ENCODE measurements around the gene USP2. TPM values are rescaled to one million over a fixed set of nuclear protein-coding genes. Genes with fewer than 3 reads are reported as not detected.
"Not testable (repeated sequence)": the region's sequence is repeated elsewhere in the genome, so short reads cannot be mapped to it uniquely, and the experiment has no call there.

USP2 gene
- total and polyA plus RNA-seq, 3 experiments from 2014 or later: 0.15 to 0.51 TPM; not detected in 1

- Histone ChIP-seq H3K4me1 (ENCODE audit: insufficient read depth, low read length) (no peaks in the 10 kb centered on the region), H3K27me3 (ENCODE audit: insufficient read depth, low read length, poor library complexity, severe bottlenecking) (no peaks in the 10 kb centered on the region), H3K36me3 (ENCODE audit: insufficient read depth, low read length) (no peaks in the 10 kb centered on the region), H3K27ac (ENCODE audit: low read depth, low read length) (no peak overlapping the region), H3K4me3 (ENCODE audit: low read length) (no peak overlapping the region), H3K9me3 (ENCODE audit: low read length) (no peaks in the 10 kb centered on the region)
- Mint-ChIP-seq H3K4me1 (no peaks in the 10 kb centered on the region), H3K27me3 (peaks cover 4% of the 10 kb centered on the region in 2 donors), H3K4me3 (no peak overlapping the region), H3K9me3 (peaks cover 0 to 8% (median 3%) of the 10 kb centered on the region in 5 donors), H3K36me3 (no peaks in the 10 kb centered on the region), H3K27ac (no peak overlapping the region)
- no peak for DNase-seq
- ChIA-PET CTCF (no interaction called here), POLR2A (interaction anchor here (0.6 kb wide), 1 partner anchor 181 kb away, joined by 3 read pairs; no protein-coding TSS in a partner anchor)
Observed at GRCh38 chr11:119406005-119406404, 24.5 kb upstream of the USP2 start.

GRCh38 chr11:119405448-119405847 lies 24.0 kb upstream of the USP2 start:
- H3K4me3 ChIP-seq (ENCODE audit: low read length); H3K27me3 Mint-ChIP-seq; DNase-seq; CTCF ChIA-PET; H3K4me1 Mint-ChIP-seq; H3K27me3 ChIP-seq (ENCODE audit: insufficient read depth, low read length, poor library complexity, severe bottlenecking); H3K27ac ChIP-seq (ENCODE audit: low read depth, low read length); POLR2A ChIA-PET; H3K4me1 ChIP-seq (ENCODE audit: insufficient read depth, low read length); H3K36me3 ChIP-seq (ENCODE audit: insufficient read depth, low read length); H3K27ac Mint-ChIP-seq; H3K4me3 Mint-ChIP-seq; H3K9me3 ChIP-seq (ENCODE audit: low read length); H3K36me3 Mint-ChIP-seq: not testable (repeated sequence)
- peaks cover 0 to 10% (median 8%) of the 10 kb centered on the region in 5 donors for H3K9me3 Mint-ChIP-seq

DNA sequence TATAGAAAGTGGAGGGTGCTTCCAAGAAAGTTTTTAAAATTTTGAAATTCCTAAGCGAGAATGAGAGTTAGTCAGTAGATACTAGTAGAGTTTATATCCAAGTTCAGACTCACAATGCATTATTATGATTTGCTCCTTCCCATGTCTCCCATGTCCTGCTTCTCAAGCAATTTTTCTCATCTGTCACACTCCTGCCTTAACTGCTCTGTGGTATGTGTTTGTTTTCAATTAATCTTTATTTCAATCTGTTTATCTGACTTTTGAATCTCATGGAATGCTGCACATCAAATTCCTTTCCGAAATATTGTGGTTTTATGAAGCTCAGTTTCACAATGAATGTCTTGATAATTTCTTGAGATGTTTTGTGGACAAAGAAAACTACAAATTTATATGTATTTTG lies 23.4 kb upstream of the USP2 start:
- CTCF ChIA-PET: no interaction called here

GRCh38 chr11:119403021-119403420 lies 21.5 kb upstream of the USP2 start:
- H3K27me3 Mint-ChIP-seq: peaks cover 13 to 17% of the 10 kb centered on the region in 2 donors

More for the DNA sequence above, 23.4 kb upstream of the USP2 start:
- peaks cover 0 to 13% (median 11%) of the 10 kb centered on the region in 5 donors for H3K9me3 Mint-ChIP-seq
- peak overlapping the region in 1 of 8 donors; percentile 5 for H3K27ac Mint-ChIP-seq
- H3K27me3 ChIP-seq (ENCODE audit: insufficient read depth, low read length, poor library complexity, severe bottlenecking): no peaks in the 10 kb centered on the region
- H3K4me3 ChIP-seq (ENCODE audit: low read length): no peak overlapping the region
- peaks cover 3 to 4% of the 10 kb centered on the region in 2 donors for H3K27me3 Mint-ChIP-seq
- H3K27ac ChIP-seq (ENCODE audit: low read depth, low read length): no peak overlapping the region
- no peaks in the 10 kb centered on the region for H3K36me3 Mint-ChIP-seq
- H3K4me1 Mint-ChIP-seq: no peaks in the 10 kb centered on the region
- no peak for DNase-seq
- no peaks in the 10 kb centered on the region for H3K9me3 ChIP-seq (ENCODE audit: low read length)
- POLR2A ChIA-PET: no interaction called here
- no peaks in the 10 kb centered on the region for H3K36me3 ChIP-seq (ENCODE audit: insufficient read depth, low read length)
- H3K4me1 ChIP-seq (ENCODE audit: insufficient read depth, low read length): no peaks in the 10 kb centered on the region
- no peak overlapping the region for H3K4me3 Mint-ChIP-seq

GRCh38 chr11:119402470-119402869 lies 21.0 kb upstream of the USP2 start:
- CTCF ChIA-PET: no interaction called here

More at GRCh38 chr11:119403021-119403420, 21.5 kb upstream of the USP2 start:
- Histone ChIP-seq H3K36me3 (ENCODE audit: insufficient read depth, low read length) (no peaks in the 10 kb centered on the region), H3K4me1 (ENCODE audit: insufficient read depth, low read length) (no peaks in the 10 kb centered on the region), H3K27ac (ENCODE audit: low read depth, low read length) (no peak overlapping the region), H3K27me3 (ENCODE audit: insufficient read depth, low read length, poor library complexity, severe bottlenecking) (no peaks in the 10 kb centered on the region), H3K9me3 (ENCODE audit: low read length) (no peaks in the 10 kb centered on the region), H3K4me3 (ENCODE audit: low read length) (no peak overlapping the region)
- CTCF ChIA-PET: no interaction called here
- no peak for DNase-seq
- POLR2A ChIA-PET: no interaction called here
- Mint-ChIP-seq H3K36me3 (peaks cover 0 to 6% (median 0%) of the 10 kb centered on the region in 3 donors), H3K4me3 (no peak overlapping the region), H3K4me1 (no peaks in the 10 kb centered on the region), H3K9me3 (peaks cover 9 to 29% (median 27%) of the 10 kb centered on the region in 5 donors), H3K27ac (no peak overlapping the region)

DNA sequence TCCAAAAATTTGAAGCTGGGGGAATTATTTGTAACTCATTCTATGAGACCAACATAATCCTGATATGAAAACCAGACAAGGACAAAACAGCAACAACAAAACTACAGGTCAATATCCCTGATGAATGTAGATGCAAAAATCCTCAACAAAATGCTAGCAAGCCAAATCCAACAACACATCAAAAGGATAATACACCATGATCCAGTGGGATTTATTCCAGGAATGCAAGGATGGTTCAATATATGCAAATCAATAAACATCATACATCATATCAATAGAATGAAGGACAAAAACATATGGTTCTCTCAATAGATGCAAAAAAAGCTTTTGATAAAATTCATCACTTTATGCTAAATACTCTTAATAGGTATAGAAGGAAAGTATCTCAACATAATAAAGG lies 19.4 kb upstream of the USP2 start:
- Histone ChIP-seq H3K27me3 (ENCODE audit: insufficient read depth, low read length, poor library complexity, severe bottlenecking) (no peaks in the 10 kb centered on the region), H3K4me3 (ENCODE audit: low read length) (no peak overlapping the region), H3K4me1 (ENCODE audit: insufficient read depth, low read length) (no peaks in the 10 kb centered on the region), H3K36me3 (ENCODE audit: insufficient read depth, low read length) (no peaks in the 10 kb centered on the region), H3K27ac (ENCODE audit: low read depth, low read length) (no peak overlapping the region), H3K9me3 (ENCODE audit: low read length) (no peaks in the 10 kb centered on the region)
- Mint-ChIP-seq H3K4me3 (no peak overlapping the region), H3K27me3 (peaks cover 18 to 25% of the 10 kb centered on the region in 2 donors), H3K36me3 (peaks cover 0 to 10% (median 0%) of the 10 kb centered on the region in 3 donors), H3K9me3 (peaks cover 14 to 38% (median 32%) of the 10 kb centered on the region in 5 donors), H3K27ac (no peak overlapping the region), H3K4me1 (no peaks in the 10 kb centered on the region)
- ChIA-PET POLR2A (no interaction called here), CTCF (no interaction called here)
- DNase-seq: no peak

More at GRCh38 chr11:119402470-119402869, 21.0 kb upstream of the USP2 start:
- no peaks in the 10 kb centered on the region for H3K4me1 ChIP-seq (ENCODE audit: insufficient read depth, low read length)
- no peak overlapping the region for H3K27ac ChIP-seq (ENCODE audit: low read depth, low read length)
- peaks cover 0 to 10% (median 0%) of the 10 kb centered on the region in 3 donors for H3K36me3 Mint-ChIP-seq
- peaks cover 15 to 21% of the 10 kb centered on the region in 2 donors for H3K27me3 Mint-ChIP-seq
- no peaks in the 10 kb centered on the region for H3K9me3 ChIP-seq (ENCODE audit: low read length)
- POLR2A ChIA-PET: no interaction called here
- H3K27ac Mint-ChIP-seq: no peak overlapping the region
- no peak overlapping the region for H3K4me3 Mint-ChIP-seq
- H3K4me3 ChIP-seq (ENCODE audit: low read length): no peak overlapping the region
- peaks cover 14 to 34% (median 32%) of the 10 kb centered on the region in 5 donors for H3K9me3 Mint-ChIP-seq
- no peaks in the 10 kb centered on the region for H3K36me3 ChIP-seq (ENCODE audit: insufficient read depth, low read length)
- H3K27me3 ChIP-seq (ENCODE audit: insufficient read depth, low read length, poor library complexity, severe bottlenecking): no peaks in the 10 kb centered on the region
- no peaks in the 10 kb centered on the region for H3K4me1 Mint-ChIP-seq
- DNase-seq: no peak

GRCh38 chr11:119397740-119398139 lies 16.2 kb upstream of the USP2 start:
- Mint-ChIP-seq H3K27me3 (peaks cover 28 to 43% of the 10 kb centered on the region in 2 donors), H3K27ac (no peak overlapping the region), H3K36me3 (peaks cover 0 to 10% (median 0%) of the 10 kb centered on the region in 3 donors), H3K4me3 (no peak overlapping the region), H3K9me3 (peaks cover 14 to 38% (median 32%) of the 10 kb centered on the region in 5 donors), H3K4me1 (no peaks in the 10 kb centered on the region)
- ChIA-PET POLR2A (no interaction called here), CTCF (interaction anchor here (1.4 kb wide), 1 partner anchor 42 kb away, joined by 3 read pairs; no protein-coding TSS in a partner anchor)
- H3K4me3 ChIP-seq (ENCODE audit: low read length): no peak overlapping the region
- H3K9me3 ChIP-seq (ENCODE audit: low read length): no peaks in the 10 kb centered on the region
- no peaks in the 10 kb centered on the region for H3K36me3 ChIP-seq (ENCODE audit: insufficient read depth, low read length)
- DNase-seq: no peak
- H3K4me1 ChIP-seq (ENCODE audit: insufficient read depth, low read length): no peaks in the 10 kb centered on the region
- no peak overlapping the region for H3K27ac ChIP-seq (ENCODE audit: low read depth, low read length)
- no peaks in the 10 kb centered on the region for H3K27me3 ChIP-seq (ENCODE audit: insufficient read depth, low read length, poor library complexity, severe bottlenecking)

DNA sequence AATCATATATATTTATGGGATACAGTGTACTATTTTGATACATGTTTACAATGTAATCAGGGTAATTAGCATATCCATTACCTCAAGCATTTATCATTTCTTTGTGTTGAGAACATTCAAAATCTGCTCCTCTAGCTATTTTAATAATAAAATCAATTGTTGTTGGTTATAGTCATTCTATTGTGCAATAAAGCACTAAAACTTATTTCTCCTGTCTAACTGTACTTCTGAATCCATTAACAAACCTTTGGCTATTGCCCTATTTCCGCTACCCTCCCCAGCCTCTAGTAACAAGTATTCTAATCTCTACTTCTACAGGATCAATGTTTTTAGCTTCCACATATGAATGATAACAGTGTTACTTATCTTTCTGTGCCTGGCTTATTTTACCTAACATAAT lies 15.3 kb upstream of the USP2 start:
- H3K27me3 Mint-ChIP-seq: peaks cover 28 to 45% of the 10 kb centered on the region in 2 donors
- POLR2A ChIA-PET: no interaction called here
- H3K36me3 ChIP-seq (ENCODE audit: insufficient read depth, low read length): no peaks in the 10 kb centered on the region
- no peak overlapping the region for H3K27ac Mint-ChIP-seq
- H3K36me3 Mint-ChIP-seq: peaks cover 0 to 10% (median 0%) of the 10 kb centered on the region in 3 donors
- DNase-seq: no peak
- H3K4me3 ChIP-seq (ENCODE audit: low read length): no peak overlapping the region
- no peak overlapping the region for H3K27ac ChIP-seq (ENCODE audit: low read depth, low read length)
- H3K4me1 ChIP-seq (ENCODE audit: insufficient read depth, low read length): no peaks in the 10 kb centered on the region
- no peak overlapping the region for H3K4me3 Mint-ChIP-seq
- no peaks in the 10 kb centered on the region for H3K27me3 ChIP-seq (ENCODE audit: insufficient read depth, low read length, poor library complexity, severe bottlenecking)
- H3K4me1 Mint-ChIP-seq: no peaks in the 10 kb centered on the region
- CTCF ChIA-PET: interaction anchor here (0.9 to 1.4 kb wide), 2 partner anchors 15 to 41 kb away, joined by 3 to 4 read pairs; partner anchors contain the start of gene USP2
- H3K9me3 Mint-ChIP-seq: peaks cover 14 to 38% (median 32%) of the 10 kb centered on the region in 5 donors
- no peaks in the 10 kb centered on the region for H3K9me3 ChIP-seq (ENCODE audit: low read length)
